Nephron (organoid): ENCODE results near the gene GNG2.

Source experiments
- H3K27ac Mint-ChIP-seq, 3 experiments: 2 replicates each; pipeline ENCODE4 v1.8.0; 2020; ENCODE audit warnings: mixed read lengths in 3 of 3, mild to moderate bottlenecking in 2 of 3, moderate library complexity in 1 of 3
- H3K27me3 Mint-ChIP-seq: 2 replicates; pipeline ENCODE4 v1.8.0; 2021; ENCODE audit warnings: low read depth, mild to moderate bottlenecking, moderate library complexity, mixed read lengths
- H3K36me3 Mint-ChIP-seq: 2 replicates; pipeline ENCODE4 v1.8.0; 2020; ENCODE audit warnings: low read depth, mixed read lengths
- H3K4me1 Mint-ChIP-seq: 2 replicates; pipeline ENCODE4 v1.8.0; 2020; ENCODE audit warnings: mixed read lengths
- H3K4me3 Mint-ChIP-seq, 3 experiments: 2 replicates each; pipeline ENCODE4 v1.8.0; 2020; ENCODE audit warnings: mild to moderate bottlenecking in 3 of 3, mixed read lengths in 3 of 3, moderate library complexity in 2 of 3
- H3K9me3 Mint-ChIP-seq: 2 replicates; pipeline ENCODE4 v1.8.0; 2020; ENCODE audit warnings: mixed read lengths
- TF ChIP-seq, protein P1 (sequence below), 3 experiments: fragments of 200-600 bp; sonication (generic); IDR thresholded peaks; one replicate each; pipeline ENCODE4 v1.5.0; 2021; ENCODE audit warnings: antibody characterized with exemption in 3 of 3; ENCODE audit not compliant: unreplicated experiment in 3 of 3

GNG2 gene

GRCh38 chr14:51931308-51931707 is 70.9 kb downstream of the GNG2 start:
- Mint-ChIP-seq H3K4me1 (peaks cover 9% of the 10 kb centered on the region), H3K27ac (no peak overlapping the region), H3K27me3 (no peaks in the 10 kb centered on the region), H3K36me3 (peaks cover 4% of the 10 kb centered on the region), H3K4me3 (no peak overlapping the region), H3K9me3 (no peaks in the 10 kb centered on the region)
- TF ChIP-seq, protein P1, sequence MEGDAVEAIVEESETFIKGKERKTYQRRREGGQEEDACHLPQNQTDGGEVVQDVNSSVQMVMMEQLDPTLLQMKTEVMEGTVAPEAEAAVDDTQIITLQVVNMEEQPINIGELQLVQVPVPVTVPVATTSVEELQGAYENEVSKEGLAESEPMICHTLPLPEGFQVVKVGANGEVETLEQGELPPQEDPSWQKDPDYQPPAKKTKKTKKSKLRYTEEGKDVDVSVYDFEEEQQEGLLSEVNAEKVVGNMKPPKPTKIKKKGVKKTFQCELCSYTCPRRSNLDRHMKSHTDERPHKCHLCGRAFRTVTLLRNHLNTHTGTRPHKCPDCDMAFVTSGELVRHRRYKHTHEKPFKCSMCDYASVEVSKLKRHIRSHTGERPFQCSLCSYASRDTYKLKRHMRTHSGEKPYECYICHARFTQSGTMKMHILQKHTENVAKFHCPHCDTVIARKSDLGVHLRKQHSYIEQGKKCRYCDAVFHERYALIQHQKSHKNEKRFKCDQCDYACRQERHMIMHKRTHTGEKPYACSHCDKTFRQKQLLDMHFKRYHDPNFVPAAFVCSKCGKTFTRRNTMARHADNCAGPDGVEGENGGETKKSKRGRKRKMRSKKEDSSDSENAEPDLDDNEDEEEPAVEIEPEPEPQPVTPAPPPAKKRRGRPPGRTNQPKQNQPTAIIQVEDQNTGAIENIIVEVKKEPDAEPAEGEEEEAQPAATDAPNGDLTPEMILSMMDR (IDR thresholded peaks at IDR 0.05; ENCODE audit: unreplicated experiment in 3 of 3) = no peak

- peaks cover 4% of the 10 kb centered on the region for H3K36me3 Mint-ChIP-seq
- H3K27me3 Mint-ChIP-seq = no peaks in the 10 kb centered on the region
- TF ChIP-seq, protein P1 (IDR thresholded peaks at IDR 0.05; ENCODE audit: unreplicated experiment in 3 of 3) = no peak
- H3K4me3 Mint-ChIP-seq = no peak overlapping the region
- no peaks in the 10 kb centered on the region for H3K9me3 Mint-ChIP-seq
- no peak overlapping the region for H3K27ac Mint-ChIP-seq
- peaks cover 7% of the 10 kb centered on the region for H3K4me1 Mint-ChIP-seq
Measured at GRCh38 chr14:51933191-51933590, 72.8 kb downstream of the GNG2 start.

DNA sequence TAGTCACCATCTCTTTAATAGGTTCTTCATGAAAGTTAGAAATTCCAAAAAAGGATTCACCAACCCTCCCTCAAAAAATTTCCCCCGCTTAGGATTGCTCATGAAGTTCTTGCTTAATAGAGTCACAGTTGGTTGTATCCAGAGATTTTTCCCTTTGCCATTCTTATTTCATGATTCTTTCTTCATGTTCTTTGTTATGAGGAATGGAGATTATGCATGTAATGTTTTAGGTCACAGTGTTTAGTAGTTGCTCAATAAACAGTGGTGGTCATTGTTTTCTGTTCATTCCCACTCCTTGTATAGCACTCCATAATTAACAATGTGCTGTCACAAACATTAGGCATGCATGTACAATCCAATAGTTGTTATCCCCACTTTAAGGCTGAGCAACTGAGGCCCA is 77.7 kb downstream of the GNG2 start:
- TF ChIP-seq, protein P1 (IDR thresholded peaks at IDR 0.05; ENCODE audit: unreplicated experiment in 3 of 3) = no peak
- H3K4me3 Mint-ChIP-seq = no peak overlapping the region
- no peaks in the 10 kb centered on the region for H3K27me3 Mint-ChIP-seq
- H3K4me1 Mint-ChIP-seq = peaks cover 21% of the 10 kb centered on the region
- no peaks in the 10 kb centered on the region for H3K9me3 Mint-ChIP-seq
- H3K36me3 Mint-ChIP-seq = no peaks in the 10 kb centered on the region
- peak overlapping the region in 2 of 3 experiments; percentile 19 to 94 for H3K27ac Mint-ChIP-seq

DNA sequence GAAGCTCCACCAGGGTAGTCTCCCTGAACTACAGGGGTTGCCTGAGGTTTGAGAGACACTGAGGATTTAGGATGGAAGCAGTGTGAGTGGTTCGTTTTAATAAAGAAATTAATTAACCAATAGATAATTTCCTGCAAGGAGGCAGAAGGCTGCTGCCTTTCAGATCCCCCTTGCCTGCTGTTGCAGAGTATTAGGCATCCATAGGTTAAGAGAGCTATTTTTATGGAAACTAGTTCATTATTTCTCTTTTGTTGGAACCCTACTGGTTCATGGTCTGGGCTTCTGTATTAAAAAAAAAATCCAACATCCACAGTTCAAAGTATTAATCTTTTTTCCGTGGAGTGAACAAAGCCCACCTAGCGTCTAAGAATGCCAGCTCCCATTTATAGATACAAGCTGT is 78.4 kb downstream of the GNG2 start:
- no peak overlapping the region for H3K4me3 Mint-ChIP-seq
- H3K27ac Mint-ChIP-seq = peak overlapping the region in 2 of 3 experiments; percentile 19 to 94
- peaks cover under 1% of the 10 kb centered on the region for H3K9me3 Mint-ChIP-seq
- TF ChIP-seq, protein P1 (IDR thresholded peaks at IDR 0.05; ENCODE audit: unreplicated experiment in 3 of 3) = no peak
- no peaks in the 10 kb centered on the region for H3K27me3 Mint-ChIP-seq
- peaks cover 4% of the 10 kb centered on the region for H3K36me3 Mint-ChIP-seq
- peaks cover 21% of the 10 kb centered on the region for H3K4me1 Mint-ChIP-seq

DNA sequence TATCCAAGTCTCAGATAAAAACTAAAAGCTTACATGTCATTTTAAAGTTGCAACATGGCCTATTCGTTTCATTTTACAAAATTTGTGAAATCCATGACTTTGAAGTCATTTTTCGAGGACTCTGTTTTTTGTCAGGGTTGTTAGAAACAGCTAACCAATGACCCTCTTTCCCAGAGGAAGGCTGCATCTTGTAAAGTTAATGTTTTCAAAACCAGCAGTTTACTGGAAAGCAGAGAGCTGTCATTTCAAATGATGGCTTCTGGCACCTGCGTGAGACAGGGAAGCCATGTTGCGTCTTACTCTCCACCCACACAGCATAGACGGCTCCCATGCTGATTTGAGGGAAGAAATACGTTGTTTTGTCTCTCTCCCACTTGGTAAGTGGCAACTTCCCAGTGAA is 78.8 kb downstream of the GNG2 start:
- H3K36me3 Mint-ChIP-seq = peaks cover 7% of the 10 kb centered on the region
- peaks cover 4% of the 10 kb centered on the region for H3K9me3 Mint-ChIP-seq
- H3K4me1 Mint-ChIP-seq = peaks cover 21% of the 10 kb centered on the region
- no peaks in the 10 kb centered on the region for H3K27me3 Mint-ChIP-seq
- peak overlapping the region in 1 of 3 experiments; percentile 13 for H3K4me3 Mint-ChIP-seq
- peak overlapping the region in 2 of 3 experiments; percentile 76 to 94 for H3K27ac Mint-ChIP-seq
- TF ChIP-seq, protein P1 (IDR thresholded peaks at IDR 0.05; ENCODE audit: unreplicated experiment in 3 of 3) = no peak

GRCh38 chr14:51939755-51940301 is 79.4 kb downstream of the GNG2 start:
- Mint-ChIP-seq H3K9me3 (peaks cover 5% of the 10 kb centered on the region), H3K36me3 (peaks cover 7% of the 10 kb centered on the region), H3K27me3 (no peaks in the 10 kb centered on the region), H3K4me3 (peak overlapping the region in 2 of 3 experiments; percentile 13 to 26), H3K4me1 (peaks cover 21% of the 10 kb centered on the region), H3K27ac (peak overlapping the region in 2 of 3 experiments; percentile 76 to 94)
- TF ChIP-seq, protein P1 (IDR thresholded peaks at IDR 0.05; ENCODE audit: unreplicated experiment in 3 of 3) = no peak
